HG03175 (cell line): ENCODE data around the gene CAMK2N1.

Experiments used
- ATAC-seq: cut with Tn5 transposase; IDR thresholded peaks from one replicate; pipeline ENCODE4 v1.9.1; 2021; ENCODE audit warnings: mild to moderate bottlenecking, moderate library complexity; ENCODE audit not compliant: unreplicated experiment

CAMK2N1 gene

DNA sequence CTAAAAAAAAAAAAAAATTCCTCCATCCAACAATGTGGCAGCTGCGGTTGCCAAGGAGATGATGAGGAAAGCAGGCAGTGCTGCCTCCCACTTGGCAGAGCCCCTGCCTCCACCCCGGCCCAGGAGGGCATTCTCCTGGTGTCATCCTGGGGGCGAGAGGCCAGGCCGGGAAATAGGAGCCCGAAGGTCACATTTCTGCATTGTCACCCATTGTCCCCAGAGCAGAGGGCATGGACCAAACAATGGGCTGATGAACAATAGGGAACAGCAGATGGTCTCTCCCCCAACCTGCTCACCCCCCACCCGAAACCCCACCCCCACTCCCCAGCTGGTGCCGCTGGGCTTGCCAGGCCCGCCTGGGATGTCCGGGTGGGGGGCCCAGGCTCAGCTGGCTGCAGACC is 37.3 kb downstream of the CAMK2N1 start:
- ATAC-seq, result no peak

DNA sequence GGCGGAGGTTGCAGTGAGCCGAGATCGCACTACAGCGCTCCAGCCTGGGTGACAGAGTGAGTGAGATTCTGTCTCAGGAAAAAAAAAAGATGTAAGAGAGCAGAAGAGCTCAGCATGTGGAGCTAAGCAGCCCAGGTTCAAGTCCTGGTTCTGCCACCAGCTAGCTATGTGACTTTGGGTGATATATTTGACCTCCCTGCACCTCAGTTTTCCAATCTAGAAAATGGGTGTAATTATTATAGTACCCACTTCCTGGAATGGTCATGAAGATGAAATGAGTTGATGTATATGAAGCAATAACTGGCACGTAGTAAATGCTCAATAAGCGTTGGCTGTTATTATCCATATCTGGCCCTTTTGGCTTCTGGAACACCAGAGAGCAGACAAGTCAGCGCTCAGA is 38.2 kb downstream of the CAMK2N1 start:
- no peak for ATAC-seq

DNA sequence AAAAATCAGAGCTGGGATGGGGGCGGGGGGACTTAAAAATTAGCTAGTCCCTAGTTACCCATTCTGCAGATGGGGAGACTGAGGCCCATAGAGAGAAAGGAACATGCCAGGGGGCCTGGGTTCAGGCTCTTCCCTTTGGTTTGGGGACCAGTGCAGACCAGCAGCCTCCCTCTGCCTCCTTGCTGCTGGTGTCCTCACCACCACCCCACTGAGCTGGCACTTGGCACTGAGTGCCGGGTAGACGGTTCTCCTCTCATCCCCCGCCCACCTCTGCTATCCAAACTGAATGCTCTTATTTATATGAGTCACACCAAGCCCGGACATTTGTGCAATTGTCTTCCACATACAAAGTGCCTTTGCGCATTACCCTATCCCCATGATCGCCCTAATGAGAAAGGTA is 39.2 kb downstream of the CAMK2N1 start:
- ATAC-seq, result no peak

DNA sequence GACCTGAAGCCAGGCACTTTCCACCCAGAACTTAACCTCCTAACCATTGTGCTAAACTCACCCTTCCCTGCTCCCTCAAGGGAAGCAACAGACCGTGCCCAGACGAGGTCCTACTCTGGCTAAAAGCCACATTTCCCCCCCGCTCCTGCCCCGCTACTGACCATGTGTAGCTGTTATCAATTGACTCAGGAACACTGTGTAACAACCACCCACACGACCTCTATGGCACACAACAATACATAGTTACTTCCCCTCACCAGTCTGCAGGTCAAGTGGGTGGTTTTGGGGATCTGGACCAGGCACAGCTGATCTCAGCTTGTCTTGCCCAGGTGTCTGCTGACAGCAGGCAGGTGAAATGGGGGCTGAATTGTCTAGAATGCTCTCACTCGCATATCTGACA is 40.1 kb downstream of the CAMK2N1 start:
- ATAC-seq, result no peak

DNA sequence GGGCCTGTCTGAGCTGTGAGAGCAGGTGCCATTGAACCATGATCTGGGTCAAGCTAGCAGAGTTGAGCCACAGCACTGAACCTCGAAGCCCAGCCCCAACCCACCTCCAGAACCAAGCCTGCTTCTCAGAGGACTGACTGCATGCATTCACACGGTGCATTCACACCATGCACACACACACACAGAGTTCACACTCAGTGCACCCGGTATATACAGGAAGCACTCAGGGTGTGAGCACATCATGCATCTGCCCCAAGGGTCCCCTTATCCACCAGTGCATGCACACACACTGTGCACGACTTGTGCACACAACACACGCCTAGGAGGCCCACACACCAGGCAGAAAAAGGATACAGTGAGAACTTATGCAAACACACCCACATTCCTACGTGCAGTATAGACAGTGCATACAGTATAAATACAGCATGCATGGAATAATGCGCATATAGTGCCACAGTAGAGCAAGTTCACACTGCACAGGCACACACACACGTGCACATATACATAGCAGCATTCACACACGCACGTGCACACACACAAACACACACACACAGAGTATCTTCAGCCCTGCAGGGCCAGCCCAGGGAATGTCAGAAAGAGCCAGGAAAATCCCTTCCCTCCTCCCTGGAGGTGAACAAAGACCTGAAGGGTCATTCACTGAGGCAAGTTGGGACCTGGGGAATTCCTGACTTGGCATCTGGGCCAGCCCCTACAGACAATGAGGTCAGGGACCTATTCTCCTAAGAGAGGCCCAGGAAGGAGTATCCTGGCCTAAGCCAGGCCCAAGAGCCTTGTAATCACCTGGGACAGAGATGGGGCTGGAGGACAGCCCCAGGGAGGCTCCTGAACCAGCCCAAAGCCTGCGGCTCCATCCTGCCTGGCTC is 42.1 kb downstream of the CAMK2N1 start:
- ATAC-seq, result no peak

DNA sequence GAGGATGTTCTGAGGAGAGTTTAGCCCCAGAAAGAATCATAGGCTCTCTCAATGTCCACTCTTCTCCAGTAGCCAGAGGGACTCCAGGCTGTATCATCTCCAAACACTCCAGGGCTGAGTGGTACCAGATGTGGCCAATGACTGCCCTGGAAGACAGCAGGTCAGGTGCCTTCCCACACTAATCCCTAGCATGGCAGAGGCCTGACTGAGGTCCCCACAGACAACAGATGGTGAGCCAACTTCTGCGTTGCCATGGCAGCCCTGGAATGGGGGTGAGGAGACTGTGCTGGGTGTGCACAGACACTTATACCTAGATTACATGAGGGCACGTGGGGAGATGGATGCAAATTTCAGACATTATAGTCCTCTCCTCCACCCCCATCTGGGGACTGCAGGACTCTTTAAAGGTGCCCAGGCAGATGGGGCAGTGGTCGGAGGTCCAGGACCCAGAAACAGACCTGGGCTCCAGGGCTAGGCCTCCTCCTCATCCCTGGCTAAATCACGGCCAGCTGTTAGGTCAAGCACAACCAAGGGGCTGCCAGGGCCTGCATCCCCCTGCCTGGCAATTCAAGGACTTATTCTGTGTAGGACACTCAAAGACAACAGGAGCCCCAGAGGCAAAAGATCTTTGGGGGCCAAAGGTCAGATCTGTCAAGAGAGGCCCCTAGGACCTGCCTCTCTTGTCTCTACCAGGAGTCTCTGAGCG is 42.9 kb downstream of the CAMK2N1 start:
- ATAC-seq, result no peak

DNA sequence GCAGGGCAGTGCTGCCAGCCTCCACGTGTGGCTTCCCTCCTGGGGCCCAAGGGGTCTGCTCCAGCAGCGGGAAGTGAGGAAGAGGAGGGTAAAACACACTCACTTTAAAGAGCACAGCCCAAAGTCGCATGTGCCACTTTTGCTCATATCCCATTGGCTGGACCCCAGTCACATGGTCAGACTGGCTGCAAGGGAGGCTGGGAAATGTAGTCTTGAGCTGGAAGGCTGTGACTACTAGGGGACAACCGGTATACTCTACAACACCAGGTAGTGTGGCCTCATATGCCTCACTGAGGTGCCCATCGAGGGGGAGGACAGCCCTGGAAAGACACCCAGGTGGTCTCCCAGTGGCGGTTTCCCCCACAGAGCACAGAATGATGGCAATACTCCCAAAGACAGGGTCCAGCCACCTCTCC is 45.2 kb downstream of the CAMK2N1 start:
- ATAC-seq, result no peak

DNA sequence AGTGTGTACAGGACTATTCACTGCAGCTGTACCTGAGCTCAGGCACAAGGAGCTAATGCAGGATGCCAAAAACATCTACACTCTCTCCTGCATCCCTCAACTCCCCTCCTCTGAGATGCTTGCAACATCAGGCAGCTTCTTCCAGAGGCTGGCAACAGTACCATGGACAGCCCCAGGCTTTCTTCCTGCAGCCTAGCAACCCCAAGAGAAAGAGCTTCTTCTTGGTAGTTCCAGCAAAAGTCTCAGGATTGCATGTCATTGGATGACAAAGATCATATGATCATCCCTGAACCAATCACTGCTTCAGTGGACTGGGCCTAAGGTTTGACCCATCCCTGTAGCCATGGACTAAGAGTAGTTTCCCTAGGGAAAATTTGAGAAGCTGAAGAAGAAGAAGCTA is 46.7 kb downstream of the CAMK2N1 start:
- ATAC-seq, result no peak

DNA sequence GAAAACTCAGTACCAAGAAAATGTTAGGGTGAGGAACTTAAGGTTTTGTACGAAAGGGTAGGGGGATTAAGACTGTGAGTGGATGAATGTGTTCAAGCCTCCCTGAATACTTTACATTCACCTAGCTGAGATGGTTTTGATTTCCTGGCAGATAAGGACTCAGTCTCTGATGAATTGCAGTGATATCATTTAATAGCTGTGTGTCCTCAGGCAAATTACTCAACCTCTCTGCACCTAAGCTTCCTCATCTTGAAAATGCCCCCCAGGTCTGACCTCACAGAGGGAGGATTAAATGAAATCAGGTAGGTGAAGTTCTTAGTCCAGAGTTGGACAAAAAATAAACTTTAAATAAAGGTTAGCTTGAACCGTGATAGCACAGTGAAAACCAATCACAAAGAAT is 48.4 kb downstream of the CAMK2N1 start:
- no peak for ATAC-seq

DNA sequence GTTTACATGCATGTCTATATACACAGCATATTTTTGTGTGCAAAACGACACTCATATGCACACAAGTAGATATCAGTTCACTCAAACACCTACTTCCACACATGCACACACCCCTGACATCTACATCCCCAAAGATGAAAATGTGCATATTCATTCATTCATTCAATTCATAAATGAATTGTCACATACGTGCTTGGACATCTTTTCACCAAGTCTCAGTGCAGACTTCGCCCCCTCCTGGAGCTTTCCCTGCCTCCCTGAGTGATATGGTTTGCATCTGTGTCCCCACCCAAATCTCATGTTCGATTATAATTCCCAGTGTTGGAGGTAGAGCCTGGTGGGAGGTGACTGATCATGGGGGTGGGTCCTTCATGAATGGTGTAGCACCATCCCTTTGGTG is 53.1 kb downstream of the CAMK2N1 start:
- ATAC-seq, result no peak
